ENCODE data around the gene CFAP77. TPM values are rescaled to one million over a fixed set of nuclear protein-coding genes. Genes with fewer than 3 reads are reported as not detected.

Gene CFAP77
- total and polyA plus RNA-seq, 9 donors = 0.11 to 13.8 (median 0.47) TPM; not detected in 4

GRCh38 chr9:132441404-132441803 lies 31.4 kb downstream of the CFAP77 start:
- 35 to 43% (median 39%) methylated on average over 10 of the region's 10 CpGs for WGBS, 3 donors
- intact Hi-C loops (cut with DNase I) = no loop called here
- no peak overlapping the region for H3K27ac ChIP-seq
- H3K36me3 ChIP-seq = no peaks in the 10 kb centered on the region
- no peaks in the 10 kb centered on the region for H3K9me3 ChIP-seq
- no peaks in the 10 kb centered on the region for H3K27me3 ChIP-seq
- H3K4me3 ChIP-seq = no peak overlapping the region
- no peak for TF ChIP-seq CTCF (IDR thresholded peaks at IDR 0.05)
- TF ChIP-seq POLR2A (IDR thresholded peaks at IDR 0.05) = no peak
- no peak for TF ChIP-seq EP300 (IDR thresholded peaks at IDR 0.05)
- H3K4me1 ChIP-seq (ENCODE audit: insufficient read depth) = no peaks in the 10 kb centered on the region
- no peak for DNase-seq

GRCh38 chr9:132443951-132444607 lies 34.1 kb downstream of the CFAP77 start:
- Histone ChIP-seq H3K27me3 (no peaks in the 10 kb centered on the region), H3K4me3 (no peak overlapping the region), H3K36me3 (no peaks in the 10 kb centered on the region), H3K4me1 (ENCODE audit: insufficient read depth) (no peaks in the 10 kb centered on the region), H3K27ac (no peak overlapping the region), H3K9me3 (no peaks in the 10 kb centered on the region)
- WGBS, 3 donors = 43 to 49% (median 48%) methylated on average over 10 of the region's 10 CpGs
- intact Hi-C loops (cut with DNase I) = no loop called here
- DNase-seq = no peak
- TF ChIP-seq EP300 (IDR thresholded peaks at IDR 0.05) = no peak
- no peak for TF ChIP-seq CTCF (IDR thresholded peaks at IDR 0.05)
- no peak for TF ChIP-seq POLR2A (IDR thresholded peaks at IDR 0.05)

- intact Hi-C loops (cut with DNase I) = no loop called here
- no peaks in the 10 kb centered on the region for H3K9me3 ChIP-seq
- no peak for DNase-seq
- 93 to 99% (median 95%) methylated on average over 3 of the region's 3 CpGs for WGBS, 3 donors
- TF ChIP-seq CTCF (IDR thresholded peaks at IDR 0.05) (no peak), EP300 (IDR thresholded peaks at IDR 0.05) (no peak), POLR2A (IDR thresholded peaks at IDR 0.05) (no peak)
- H3K27ac ChIP-seq = no peak overlapping the region
- H3K4me3 ChIP-seq = no peak overlapping the region
- no peaks in the 10 kb centered on the region for H3K4me1 ChIP-seq (ENCODE audit: insufficient read depth)
- H3K27me3 ChIP-seq = no peaks in the 10 kb centered on the region
- no peaks in the 10 kb centered on the region for H3K36me3 ChIP-seq
Observed at GRCh38 chr9:132446887-132447286, 36.9 kb downstream of the CFAP77 start.

GRCh38 chr9:132447346-132447745 lies 37.3 kb downstream of the CFAP77 start:
- Histone ChIP-seq H3K4me3 (no peak overlapping the region), H3K36me3 (no peaks in the 10 kb centered on the region), H3K27ac (no peak overlapping the region), H3K9me3 (no peaks in the 10 kb centered on the region), H3K27me3 (no peaks in the 10 kb centered on the region), H3K4me1 (ENCODE audit: insufficient read depth) (no peaks in the 10 kb centered on the region)
- 56 to 63% (median 61%) methylated on average over 20 of the region's 20 CpGs for WGBS, 3 donors
- intact Hi-C loops (cut with DNase I) = no loop called here
- no peak for DNase-seq
- TF ChIP-seq EP300 (IDR thresholded peaks at IDR 0.05) (no peak), CTCF (IDR thresholded peaks at IDR 0.05) (no peak), POLR2A (IDR thresholded peaks at IDR 0.05) (no peak)
